Tongue (tissue), 2 donors: ENCODE data around the gene AHDC1. TPM values are rescaled to one million over a fixed set of nuclear protein-coding genes. Genes with fewer than 3 reads are reported as not detected.
A peak's percentile ranks its signal among the peaks of the same experiment; 100 is the strongest.
"Not testable (repeated sequence)": the region's sequence is repeated elsewhere in the genome, so short reads cannot be mapped to it uniquely, and the experiment has no call there.

Source experiments
- DNase-seq: peaks from one replicate; pipeline ENCODE4 v3.0.0-alpha.2; 2015
- total RNA-seq: library from RNA; depleted of rRNA; stranded (reverse); fragments of >200 nt; gene quantifications from one replicate; pipeline ENCODE4 v1.2.3, GENCODE V29; 2014

The AHDC1 gene, protein sequence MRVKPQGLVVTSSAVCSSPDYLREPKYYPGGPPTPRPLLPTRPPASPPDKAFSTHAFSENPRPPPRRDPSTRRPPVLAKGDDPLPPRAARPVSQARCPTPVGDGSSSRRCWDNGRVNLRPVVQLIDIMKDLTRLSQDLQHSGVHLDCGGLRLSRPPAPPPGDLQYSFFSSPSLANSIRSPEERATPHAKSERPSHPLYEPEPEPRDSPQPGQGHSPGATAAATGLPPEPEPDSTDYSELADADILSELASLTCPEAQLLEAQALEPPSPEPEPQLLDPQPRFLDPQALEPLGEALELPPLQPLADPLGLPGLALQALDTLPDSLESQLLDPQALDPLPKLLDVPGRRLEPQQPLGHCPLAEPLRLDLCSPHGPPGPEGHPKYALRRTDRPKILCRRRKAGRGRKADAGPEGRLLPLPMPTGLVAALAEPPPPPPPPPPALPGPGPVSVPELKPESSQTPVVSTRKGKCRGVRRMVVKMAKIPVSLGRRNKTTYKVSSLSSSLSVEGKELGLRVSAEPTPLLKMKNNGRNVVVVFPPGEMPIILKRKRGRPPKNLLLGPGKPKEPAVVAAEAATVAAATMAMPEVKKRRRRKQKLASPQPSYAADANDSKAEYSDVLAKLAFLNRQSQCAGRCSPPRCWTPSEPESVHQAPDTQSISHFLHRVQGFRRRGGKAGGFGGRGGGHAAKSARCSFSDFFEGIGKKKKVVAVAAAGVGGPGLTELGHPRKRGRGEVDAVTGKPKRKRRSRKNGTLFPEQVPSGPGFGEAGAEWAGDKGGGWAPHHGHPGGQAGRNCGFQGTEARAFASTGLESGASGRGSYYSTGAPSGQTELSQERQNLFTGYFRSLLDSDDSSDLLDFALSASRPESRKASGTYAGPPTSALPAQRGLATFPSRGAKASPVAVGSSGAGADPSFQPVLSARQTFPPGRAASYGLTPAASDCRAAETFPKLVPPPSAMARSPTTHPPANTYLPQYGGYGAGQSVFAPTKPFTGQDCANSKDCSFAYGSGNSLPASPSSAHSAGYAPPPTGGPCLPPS (N-terminal part only)
- 50.8 TPM for total RNA-seq

DNA sequence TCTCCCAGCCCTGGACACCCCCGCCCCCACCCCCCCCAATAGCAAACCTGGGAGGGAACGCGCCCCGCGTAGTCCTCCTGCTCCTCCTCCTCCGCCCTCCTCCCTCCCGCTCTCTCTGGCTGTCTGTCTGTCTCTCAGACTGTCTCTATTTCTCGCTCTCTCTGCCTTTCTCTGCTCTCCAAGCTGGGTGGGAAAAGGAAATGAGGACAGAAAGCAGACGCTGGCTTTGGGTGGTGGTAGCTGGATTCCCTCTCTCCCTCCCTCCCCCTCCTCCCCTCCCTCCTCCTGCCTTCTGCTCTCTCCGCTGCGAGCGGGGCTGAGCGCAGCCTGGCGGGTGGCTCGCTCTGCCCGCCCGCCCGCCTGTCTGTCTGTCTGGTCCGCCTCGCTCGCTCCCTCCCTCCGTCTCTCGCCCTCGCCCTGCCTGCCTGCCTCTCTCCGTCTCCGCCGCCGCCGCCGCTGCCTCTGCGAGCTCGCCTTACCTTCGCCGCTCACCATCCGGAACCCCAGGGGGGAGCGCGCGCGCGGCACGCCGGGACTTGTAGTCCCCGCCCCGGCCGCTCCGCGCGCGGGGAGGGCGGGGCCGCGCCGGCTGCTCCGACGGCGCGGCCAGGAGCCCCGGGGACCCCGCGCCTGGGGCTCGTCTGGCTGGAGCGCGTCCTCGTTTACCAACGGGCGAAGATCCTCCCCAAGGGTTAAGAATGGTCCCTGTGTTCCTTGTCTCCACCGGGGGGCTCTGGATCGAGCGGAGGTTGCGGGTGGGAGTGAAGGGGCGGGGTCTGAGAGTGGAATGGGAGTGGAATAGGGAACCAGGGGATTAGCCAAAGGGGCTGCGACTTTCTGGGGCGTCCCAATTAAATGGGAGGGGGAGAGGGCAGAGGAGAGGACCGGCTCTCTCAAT lies at the start of gene AHDC1:
Gene AHDC1 (minus strand): TSS at position 464 of the 898 bp plus-strand sequence. CDS start 52,029 bp downstream, outside the sequence.
- peak; percentile 96 for DNase-seq

DNA sequence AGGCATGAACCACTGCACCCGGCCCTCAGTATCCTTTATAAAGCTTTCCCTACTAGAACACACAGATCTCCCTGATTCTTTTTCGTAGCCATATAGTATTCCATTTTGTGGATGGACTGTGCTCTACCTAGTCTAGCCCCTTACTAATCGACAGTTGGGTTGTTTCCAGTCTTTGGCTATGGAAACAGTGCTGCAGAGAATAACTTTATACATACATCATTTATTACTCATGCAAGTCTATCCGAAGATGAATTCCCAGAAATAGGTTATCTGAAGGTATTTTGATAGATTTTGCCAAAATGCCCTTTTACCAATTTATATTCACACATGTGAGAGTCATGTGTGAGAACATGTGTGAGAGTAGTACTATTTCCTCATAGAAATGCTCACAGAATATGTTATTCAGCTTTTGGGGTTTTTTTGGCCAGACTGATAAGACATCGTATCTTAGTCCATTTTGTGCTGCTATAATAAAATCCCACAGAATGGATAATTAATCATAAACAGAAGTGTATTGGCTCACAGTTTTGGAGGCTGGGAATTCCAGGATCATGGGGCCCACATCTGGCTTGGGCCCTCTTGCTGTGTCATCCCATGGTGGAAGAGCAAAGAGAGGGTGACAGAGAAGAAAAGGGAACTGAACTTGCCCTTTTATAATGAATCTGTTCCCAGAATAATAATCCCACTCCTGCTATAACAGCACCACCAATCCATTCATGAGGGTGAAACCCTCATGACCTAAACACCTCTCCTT lies 48.3 kb upstream of the AHDC1 start:
- no peak for DNase-seq

- peak; percentile 58 for DNase-seq
These were observed 46.7 kb upstream of the AHDC1 start for GRCh38 chr1:27650539-27651175.

DNA sequence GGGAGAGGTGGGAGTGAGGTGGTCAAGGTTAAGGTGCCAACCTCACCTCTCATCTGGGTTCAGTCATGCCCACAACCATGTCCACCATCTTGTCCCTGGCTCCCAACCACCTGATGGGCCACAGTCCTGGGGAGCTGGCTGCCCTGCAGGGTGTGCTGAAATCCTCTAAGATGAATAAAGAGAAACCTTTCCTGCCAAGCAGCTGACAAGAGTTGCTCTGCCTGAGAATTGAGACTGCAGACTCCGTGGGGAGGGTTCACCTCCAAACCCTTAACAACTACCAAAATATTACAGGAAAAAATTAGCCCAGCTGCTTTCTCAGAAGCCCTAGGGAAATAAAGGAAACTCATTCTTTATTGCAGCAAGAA lies 46.2 kb upstream of the AHDC1 start:
- no peak for DNase-seq

DNA sequence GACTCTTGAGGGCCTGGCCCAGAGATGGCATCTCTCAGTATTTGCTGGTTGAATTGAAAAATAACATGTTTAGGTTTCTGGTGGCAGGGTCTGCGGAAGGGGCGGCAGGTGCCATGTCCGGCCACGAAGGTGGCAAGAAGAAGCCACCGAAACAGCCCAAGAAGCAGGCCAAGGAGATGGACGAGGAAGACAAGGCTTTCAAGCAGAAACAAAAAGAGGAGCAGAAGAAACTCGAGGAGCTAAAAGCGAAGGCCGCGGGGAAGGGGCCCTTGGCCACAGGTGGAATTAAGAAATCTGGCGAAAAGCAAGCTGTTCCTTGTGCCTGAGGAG lies 45.3 kb upstream of the AHDC1 start:
- DNase-seq, result no peak

GRCh38 chr1:27648602-27649305 lies 44.8 kb upstream of the AHDC1 start:
- DNase-seq, result no peak

- no peak for DNase-seq
These were observed 43.4 kb upstream of the AHDC1 start for GRCh38 chr1:27647328-27647727.

DNA sequence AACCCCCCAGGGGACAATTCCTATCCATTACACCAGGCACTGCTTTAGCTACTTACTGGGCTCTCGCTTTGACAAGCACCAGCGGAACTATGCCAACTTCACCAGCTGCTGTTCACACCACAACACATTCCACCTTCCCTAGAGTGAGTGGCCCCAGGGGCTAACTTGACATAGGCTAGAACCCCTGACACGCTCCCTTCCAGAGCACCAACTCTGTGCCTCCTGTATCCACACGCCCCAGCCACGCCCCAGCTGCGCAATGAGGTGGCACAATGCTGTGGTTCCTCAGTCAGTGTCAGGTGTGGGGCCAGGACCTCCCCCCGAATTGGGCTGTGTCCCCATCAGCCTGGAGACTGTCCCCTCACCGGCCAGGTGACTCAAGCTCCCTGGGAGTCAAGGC lies 42.7 kb upstream of the AHDC1 start:
- no peak for DNase-seq

- DNase-seq, result no peak
These were observed 41.1 kb upstream of the AHDC1 start for GRCh38 chr1:27645071-27645415.

- no peak for DNase-seq
These were observed 40.6 kb upstream of the AHDC1 start for GRCh38 chr1:27644369-27645070.

DNA sequence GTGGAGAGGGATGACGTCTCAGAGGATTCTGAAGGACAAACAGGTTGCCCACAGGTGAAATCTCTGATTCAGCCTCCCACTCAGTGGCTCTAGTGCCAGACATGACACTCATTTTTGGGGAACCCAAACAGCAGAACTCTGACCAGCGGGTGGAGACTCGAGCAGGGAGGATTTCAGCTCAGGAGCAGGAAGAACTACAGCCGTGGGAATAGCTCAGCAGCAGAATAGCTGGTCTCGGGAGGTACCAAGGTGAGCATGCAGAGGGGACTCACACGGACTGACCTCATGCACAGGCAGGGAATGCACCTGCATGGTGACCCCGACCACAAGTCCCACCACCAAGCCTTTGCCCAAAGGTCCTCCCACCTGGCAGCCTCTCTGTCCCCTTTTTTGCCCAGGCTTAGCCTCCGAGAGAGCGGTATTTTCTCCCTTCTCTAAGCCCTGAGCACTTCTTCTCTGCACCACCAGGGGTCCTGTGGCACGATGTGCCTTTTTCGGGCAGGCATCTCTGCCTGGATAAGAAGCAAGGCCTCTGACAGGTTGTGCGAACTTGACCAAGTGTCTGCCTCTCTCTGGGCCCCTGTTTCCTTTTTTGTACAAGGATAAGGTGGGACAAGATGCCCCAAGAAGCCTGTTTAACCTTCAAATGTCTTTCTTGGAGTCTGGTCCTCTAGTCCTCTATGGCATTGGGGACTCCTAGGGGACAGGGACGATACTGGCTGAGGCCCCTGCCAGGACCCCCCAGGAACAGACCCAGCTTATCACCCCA lies 39.8 kb upstream of the AHDC1 start:
- DNase-seq, result peak; percentile 58

DNA sequence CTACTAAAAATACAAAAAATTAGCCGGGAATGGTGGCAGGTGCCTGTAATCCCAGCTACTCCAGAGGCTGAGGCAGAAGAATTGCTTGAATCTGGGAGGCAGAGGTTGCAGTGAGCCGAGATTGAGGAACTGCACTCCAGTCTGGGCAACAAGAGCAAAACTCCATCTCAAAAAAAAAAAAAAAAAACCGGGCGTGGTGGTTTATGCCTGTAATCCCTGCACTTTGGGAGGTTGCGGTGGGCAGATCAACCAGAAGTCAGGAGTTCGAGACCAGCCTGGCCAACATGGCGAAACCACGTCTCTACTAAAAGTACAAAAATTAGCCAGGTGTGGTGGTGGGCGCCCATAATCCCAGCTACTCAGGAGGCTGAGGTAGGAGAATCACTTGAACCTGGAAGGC lies 36.6 kb upstream of the AHDC1 start:
- DNase-seq, result not testable (repeated sequence)

DNA sequence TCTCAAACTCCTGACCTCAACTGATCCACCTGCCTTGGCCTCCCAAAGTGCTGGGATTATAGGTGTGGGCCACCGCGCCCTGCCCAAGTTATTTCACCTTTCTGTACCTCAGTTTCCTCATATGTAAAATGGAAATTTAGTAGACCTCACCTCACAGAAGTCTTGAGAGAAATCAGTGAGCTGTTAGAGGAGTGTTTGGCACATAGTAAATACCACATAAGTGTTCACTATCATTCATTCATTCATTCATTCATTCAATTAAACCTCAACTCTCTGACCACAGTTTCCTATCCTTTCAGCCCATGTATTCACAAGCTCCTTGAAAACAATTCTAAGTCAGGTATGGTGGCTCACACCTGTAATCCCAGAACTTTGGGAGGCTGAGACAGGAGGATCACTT lies 34.9 kb upstream of the AHDC1 start:
- no peak for DNase-seq

DNA sequence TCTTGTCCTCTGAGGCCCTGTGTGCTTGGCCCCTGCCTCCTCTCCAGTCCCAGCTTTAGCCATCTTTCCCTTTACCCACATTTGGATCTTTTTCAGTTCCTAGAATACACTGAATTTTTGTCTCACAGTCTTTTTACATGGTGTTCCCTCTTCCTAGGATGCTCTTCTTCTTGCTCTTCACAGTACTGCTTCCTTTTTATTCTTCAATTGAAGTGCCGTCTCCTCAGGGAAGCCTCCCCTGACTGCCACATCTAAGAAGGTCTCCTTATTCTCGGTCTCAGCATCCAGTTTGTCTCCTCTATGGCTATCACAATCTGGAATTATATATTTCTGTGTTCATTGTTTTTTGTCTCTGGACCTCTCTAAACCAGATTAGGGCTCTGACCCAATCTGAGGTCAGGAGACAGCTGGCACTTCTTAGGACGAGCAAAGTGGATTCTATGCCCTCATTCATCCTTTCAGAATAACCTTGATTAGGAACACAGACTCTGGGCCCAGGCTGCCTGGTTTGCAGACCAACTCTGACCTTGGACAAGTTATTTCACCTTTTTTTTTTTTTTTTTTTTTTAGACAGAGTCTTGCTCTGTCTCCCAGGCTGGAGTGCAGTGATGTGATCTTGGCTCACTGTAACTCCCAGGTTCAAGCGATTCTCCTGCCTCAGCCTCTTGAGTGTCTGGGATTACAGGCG lies 34.2 kb upstream of the AHDC1 start:
- DNase-seq, result no peak

- DNase-seq, result no peak
These were observed 31.6 kb upstream of the AHDC1 start for GRCh38 chr1:27635396-27636142.

DNA sequence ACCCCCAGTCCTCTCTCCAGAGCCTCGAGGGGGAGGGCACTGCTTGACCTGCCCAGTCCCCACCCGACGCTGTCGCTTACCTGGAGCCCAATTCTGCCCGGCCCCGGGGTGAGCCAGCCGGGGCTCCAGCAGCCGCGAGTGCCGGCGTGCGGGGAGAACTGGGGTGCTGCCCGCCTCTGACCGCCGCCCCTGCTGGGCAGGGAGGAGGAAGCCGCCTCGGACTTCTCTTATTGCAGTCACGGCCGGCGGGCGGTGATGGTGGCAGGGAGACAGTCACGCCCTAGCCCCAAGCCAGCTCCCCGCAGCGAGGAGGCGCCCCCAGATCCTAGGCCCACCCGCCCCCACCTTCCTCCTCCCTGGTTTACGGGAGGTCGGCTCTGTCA lies 31.0 kb upstream of the AHDC1 start, which contains the start of gene FGR:
Gene FGR (minus strand): TSS at position 201 of the 383 bp plus-strand sequence. CDS start 11,269 bp downstream, outside the sequence.
- DNase-seq, result no peak
